ENCODE results near the gene EHF. TPM values are rescaled to one million over a fixed set of nuclear protein-coding genes. Genes with fewer than 3 reads are reported as not detected.

EHF gene
- 10 to 100 TPM; 21.4 to 40.5 TPM for total RNA-seq

DNA sequence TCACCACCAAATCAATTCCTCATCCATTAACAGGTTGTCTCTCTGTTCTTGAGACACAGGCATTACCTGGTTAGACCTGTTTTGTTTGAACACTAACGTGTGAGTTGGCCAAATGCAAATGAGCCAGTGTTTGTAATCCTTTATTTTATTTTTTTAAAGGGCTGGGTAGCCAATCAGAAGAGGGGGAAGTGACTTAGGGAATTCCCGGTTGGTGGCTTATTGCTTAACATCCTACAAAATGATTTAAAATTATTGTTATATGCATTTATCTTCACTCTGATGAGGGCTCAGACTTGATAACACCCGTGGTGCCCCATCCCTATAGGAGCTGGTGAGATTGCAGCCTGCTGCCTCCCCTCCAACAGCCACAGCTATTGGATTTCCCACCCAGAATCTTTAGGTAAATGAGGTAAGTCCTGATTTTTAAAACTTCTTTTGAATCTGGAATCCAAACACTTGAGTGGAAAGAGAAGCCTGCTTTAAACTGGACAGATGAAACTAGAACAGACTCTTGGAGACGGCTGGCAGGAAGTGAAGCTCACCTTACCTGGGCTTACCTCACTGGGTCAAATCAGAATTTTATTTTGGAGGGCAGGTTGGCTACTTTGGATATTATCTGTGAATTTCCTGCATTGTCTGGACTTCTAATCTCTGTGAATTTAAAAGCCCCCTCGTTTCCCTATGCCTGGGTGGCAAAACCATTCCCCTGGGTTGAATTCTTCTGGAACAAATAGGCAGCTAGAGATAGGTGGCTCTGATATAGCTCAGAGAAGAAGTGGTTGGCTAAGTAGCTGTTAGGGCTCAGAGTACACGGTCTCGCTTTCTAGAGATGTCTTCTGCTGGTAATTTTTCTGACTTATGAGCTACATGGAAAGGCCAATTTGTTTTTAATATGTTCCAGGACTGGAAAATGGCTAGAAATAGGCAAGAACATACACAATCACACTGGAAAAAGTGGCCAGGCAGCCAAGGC is at the start of gene EHF:
TSS of gene EHF (plus strand) at position 274 of the 973 bp plus-strand sequence. CDS start 21,538 bp downstream, outside the sequence.
- Histone ChIP-seq H3K27me3 (no peaks in the 10 kb centered on the region), H3K27ac (peak within 1 kb of the TSS; percentile 74 to 90 (median 86)), H3K36me3 (replicated peaks in 1 of 2; ENCODE audit: insufficient read depth in 1 of 2, low read depth in 2 of 2) (no peaks in the 10 kb centered on the region), H3K4me3 (peak within 1 kb of the TSS; percentile 6 to 11), H3K9me3 (no peaks in the 10 kb centered on the region), H3K4me1 (peaks cover 45% of the 10 kb centered on the region)
- 13 to 15% methylated on average over 7 of the region's 7 CpGs for WGBS, 2 donors
- DNase-seq: peak in 3 of 4 donors; percentile 48 to 81 (median 56)
- ATAC-seq: peak; percentile 88
- intact Hi-C loops (cut with DNase I): no loop called here
- TF ChIP-seq POLR2A (IDR thresholded peaks at IDR 0.05) (peak in 2 of 3 donors; percentile 77 to 83), CTCF (IDR thresholded peaks at IDR 0.05) (no peak)

- no peak overlapping the region for H3K27ac ChIP-seq
- no peaks in the 10 kb centered on the region for H3K9me3 ChIP-seq
- ATAC-seq (no peak), DNase-seq (no peak)
- 89 to 90% methylated on average over 7 of the region's 7 CpGs for WGBS, 2 donors
- intact Hi-C loops (cut with DNase I): no loop called here
- TF ChIP-seq POLR2A (IDR thresholded peaks at IDR 0.05) (no peak), CTCF (IDR thresholded peaks at IDR 0.05) (no peak)
- no peaks in the 10 kb centered on the region for H3K27me3 ChIP-seq
- H3K4me1 ChIP-seq: no peaks in the 10 kb centered on the region
- no peak overlapping the region for H3K4me3 ChIP-seq
- no peaks in the 10 kb centered on the region for H3K36me3 ChIP-seq (replicated peaks in 1 of 2; ENCODE audit: insufficient read depth in 1 of 2, low read depth in 2 of 2)
These were observed 47.4 kb upstream of the EHF start for GRCh38 chr11:34573537-34573936.

DNA sequence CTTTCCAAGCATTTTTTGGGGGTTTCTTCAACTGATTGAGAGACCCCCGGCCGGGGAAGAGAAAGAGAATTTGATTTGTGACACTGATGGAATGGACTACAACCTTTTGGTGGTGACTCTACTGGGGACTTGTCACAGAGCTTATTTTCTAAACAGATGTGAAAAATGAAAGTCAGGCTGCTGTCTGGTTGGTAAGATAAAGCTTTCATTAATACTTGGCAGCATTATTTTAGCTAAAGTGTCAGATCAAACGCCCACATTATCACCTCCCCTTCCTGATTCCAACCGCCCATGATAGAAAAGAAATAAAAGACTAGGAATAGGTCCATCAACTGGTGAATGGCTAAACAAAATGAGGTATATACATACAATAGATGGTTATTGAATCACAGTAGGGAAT is 45.6 kb upstream of the EHF start:
- no peaks in the 10 kb centered on the region for H3K4me1 ChIP-seq
- H3K27ac ChIP-seq: no peak overlapping the region
- H3K9me3 ChIP-seq: no peaks in the 10 kb centered on the region
- TF ChIP-seq POLR2A (IDR thresholded peaks at IDR 0.05) (no peak), CTCF (IDR thresholded peaks at IDR 0.05) (no peak)
- no peak overlapping the region for H3K4me3 ChIP-seq
- no peak for DNase-seq
- intact Hi-C loops (cut with DNase I): no loop called here
- 45 to 53% methylated on average over 4 of the region's 4 CpGs for WGBS, 2 donors
- no peaks in the 10 kb centered on the region for H3K27me3 ChIP-seq
- H3K36me3 ChIP-seq (replicated peaks in 1 of 2; ENCODE audit: insufficient read depth in 1 of 2, low read depth in 2 of 2): no peaks in the 10 kb centered on the region
- no peak for ATAC-seq

DNA sequence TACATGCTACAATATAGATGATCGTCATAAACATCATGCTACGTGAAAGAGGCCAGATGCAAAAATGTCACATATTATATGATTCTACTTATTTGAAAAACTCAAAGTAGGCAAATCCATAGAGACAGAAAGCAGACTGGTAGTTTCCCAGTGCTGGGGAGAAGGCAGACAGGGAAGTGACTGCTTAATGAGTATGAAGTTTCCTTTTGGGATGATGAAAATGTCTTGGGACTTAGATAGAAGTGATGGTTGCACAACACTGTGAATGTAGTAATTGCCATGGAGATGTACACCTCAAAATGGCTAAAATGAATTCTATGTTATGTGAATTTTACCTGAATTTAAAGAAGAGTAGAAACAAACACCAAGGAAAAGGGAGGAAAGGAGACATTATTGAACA is 45.2 kb upstream of the EHF start:
- no peak overlapping the region for H3K27ac ChIP-seq
- no peak for DNase-seq
- H3K27me3 ChIP-seq: no peaks in the 10 kb centered on the region
- TF ChIP-seq POLR2A (IDR thresholded peaks at IDR 0.05): no peak
- no peak for TF ChIP-seq CTCF (IDR thresholded peaks at IDR 0.05)
- H3K36me3 ChIP-seq (replicated peaks in 1 of 2; ENCODE audit: insufficient read depth in 1 of 2, low read depth in 2 of 2): no peaks in the 10 kb centered on the region
- intact Hi-C loops (cut with DNase I): no loop called here
- no peaks in the 10 kb centered on the region for H3K9me3 ChIP-seq
- ATAC-seq: no peak
- no peaks in the 10 kb centered on the region for H3K4me1 ChIP-seq
- H3K4me3 ChIP-seq: no peak overlapping the region
- WGBS, 2 donors: 78 to 85% methylated on average over 2 of the region's 2 CpGs

All from body of pancreas (tissue), 4 donors.